K562 (cell line): ENCODE results near the gene PTPN14. TPM values are rescaled to one million over a fixed set of nuclear protein-coding genes. Genes with fewer than 3 reads are reported as not detected.

Experiments used
- ARID4B ChIP-seq: sonication (generic); formaldehyde crosslinking; IDR thresholded peaks from 2 replicates; pipeline ENCODE4 v1.8.0; 2022; ENCODE audit warnings: mild to moderate bottlenecking, missing genetic modification reagents
- CCNT2 ChIP-seq: IDR thresholded peaks from 2 replicates; pipeline ENCODE4 v1.6.1; 2011; ENCODE audit warnings: borderline replicate concordance, low read depth, mild to moderate bottlenecking, moderate library complexity, mixed read lengths, low read length; ENCODE audit not compliant: insufficient read length; ENCODE audit errors: extremely low read depth
- MAFK ChIP-seq: IDR thresholded peaks from 2 replicates; pipeline ENCODE4 v1.6.1; 2011; ENCODE audit warnings: low read length, improper control_type of control experiment
- MYNN ChIP-seq, 2 experiments: sonication (generic); formaldehyde crosslinking in 1 of 2; IDR thresholded peaks; 2 replicates each; pipeline versions ENCODE4 v1.5.0 to v1.6.1; 2016 to 2020; ENCODE audit warnings: antibody characterized with exemption in 1 of 2, missing genetic modification reagents in 1 of 2
- NFATC3 ChIP-seq: fragments of 450-650 bp; IDR thresholded peaks from 2 replicates; pipeline ENCODE4 v1.6.1; 2017; ENCODE audit warnings: mild to moderate bottlenecking
- RB1 ChIP-seq: fragments of 450-650 bp; IDR thresholded peaks from 2 replicates; pipeline ENCODE4 v1.6.1; 2017; ENCODE audit warnings: low read depth, mild to moderate bottlenecking
- RBM15 ChIP-seq: fragments of 200-400 bp; formaldehyde crosslinking; IDR thresholded peaks from 2 replicates; pipeline ENCODE4 v1.6.1; 2018; ENCODE audit warnings: mild to moderate bottlenecking, low read length, moderate library complexity; ENCODE audit not compliant: insufficient read depth
- ZFP30 ChIP-seq: fragments of 250-450 bp; sonication (Bioruptor Pico); IDR thresholded peaks from 2 replicates; pipeline ENCODE4 v1.8.0; 2022; ENCODE audit warnings: moderate library complexity, mild to moderate bottlenecking, inconsistent platforms, borderline replicate concordance
- ZNF551 ChIP-seq: fragments of 250-450 bp; sonication (Bioruptor Pico); IDR thresholded peaks from 2 replicates; pipeline ENCODE4 v1.5.0; 2021; ENCODE audit warnings: mild to moderate bottlenecking, moderate library complexity
- ZNF609 ChIP-seq: sonication (generic); formaldehyde crosslinking; IDR thresholded peaks from 2 replicates; pipeline ENCODE4 v1.8.1; 2023; ENCODE audit warnings: missing genetic modification reagents, mild to moderate bottlenecking, borderline replicate concordance
- polyA plus RNA-seq, 8 experiments: library from polyadenylated mRNA; depleted of rRNA in 4 of 8; stranded (reverse) in 5 of 8; unstranded in 3 of 8; fragments of >200 nt; fragmentation: Nextera tagmentation in 2 of 8; fragmentation: Illumina TruSeq in 1 of 8; extraction: Ambion mirVana in 2 of 8; extraction: Trizol in 1 of 8; gene quantifications; 2 replicates each; pipeline versions ENCODE4 v1.2.1 to v1.2.3, GENCODE V29; 2011 to 2014; ENCODE audit warnings: inconsistent platforms in 1 of 8, missing spikeins in 1 of 8
- total RNA-seq, 7 experiments: library from RNA; depleted of rRNA in 6 of 7; stranded (reverse); fragments of >200 nt in 6 of 7; fragmentation: Illumina TruSeq in 2 of 7; extraction: Trizol in 2 of 7; gene quantifications; 2 replicates each; pipeline versions ENCODE4 v1.2.1 to v1.2.3, GENCODE V29; 2011 to 2021; ENCODE audit warnings: low replicate concordance in 1 of 7

The PTPN14 gene
- total and polyA plus RNA-seq, 9 of the 15 experiments (the other 6 are each of a cell fraction or from before 2014, with no cell fraction given) = 0.01 to 0.29 (median 0.04) TPM; not detected in 6

- TF ChIP-seq ZNF609 (no peak), MYNN (IDR thresholded peaks at IDR 0.05) (no peak), MYNN (CRISPR knock-in tag; IDR thresholded peaks at IDR 0.05) (no peak), RBM15 (no peak), MAFK (no peak), ZFP30 (CRISPR knock-in tag) (no peak), RB1 (no peak), CCNT2 (no peak), NFATC3 (no peak), ARID4B (CRISPR knock-in tag) (no peak), ZNF551 (no peak)
These were observed 129.2 kb downstream of the PTPN14 start (continued) for GRCh38 chr1:214422137-214422671.
